ENCODE results near the gene KLHDC2.

DNA sequence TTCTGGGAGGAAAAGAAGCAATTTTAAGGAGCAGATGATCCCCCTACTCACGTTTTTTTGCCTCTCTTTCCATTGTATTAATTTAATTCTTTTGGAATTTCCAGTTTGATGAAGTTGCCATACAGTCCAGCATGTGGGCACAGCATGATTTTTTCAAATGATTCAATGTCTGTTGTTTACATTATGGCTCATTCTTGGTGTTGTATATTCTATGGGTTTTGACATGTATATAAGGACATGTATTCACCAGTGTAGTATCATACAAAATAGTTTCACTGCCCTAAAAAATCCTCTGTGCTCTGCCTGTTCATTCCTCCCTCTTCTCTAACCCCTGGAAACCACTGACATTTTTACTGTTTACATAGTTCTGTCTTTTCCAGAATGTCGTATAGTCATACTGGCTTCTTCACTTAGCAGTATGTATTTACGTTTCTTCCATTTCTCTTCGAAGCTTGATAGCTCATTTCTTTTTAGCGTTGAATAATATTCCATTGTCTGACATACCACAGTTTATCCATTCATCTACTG is 13.3 kb upstream of the KLHDC2 start:
- TF ChIP-seq, protein P1, sequence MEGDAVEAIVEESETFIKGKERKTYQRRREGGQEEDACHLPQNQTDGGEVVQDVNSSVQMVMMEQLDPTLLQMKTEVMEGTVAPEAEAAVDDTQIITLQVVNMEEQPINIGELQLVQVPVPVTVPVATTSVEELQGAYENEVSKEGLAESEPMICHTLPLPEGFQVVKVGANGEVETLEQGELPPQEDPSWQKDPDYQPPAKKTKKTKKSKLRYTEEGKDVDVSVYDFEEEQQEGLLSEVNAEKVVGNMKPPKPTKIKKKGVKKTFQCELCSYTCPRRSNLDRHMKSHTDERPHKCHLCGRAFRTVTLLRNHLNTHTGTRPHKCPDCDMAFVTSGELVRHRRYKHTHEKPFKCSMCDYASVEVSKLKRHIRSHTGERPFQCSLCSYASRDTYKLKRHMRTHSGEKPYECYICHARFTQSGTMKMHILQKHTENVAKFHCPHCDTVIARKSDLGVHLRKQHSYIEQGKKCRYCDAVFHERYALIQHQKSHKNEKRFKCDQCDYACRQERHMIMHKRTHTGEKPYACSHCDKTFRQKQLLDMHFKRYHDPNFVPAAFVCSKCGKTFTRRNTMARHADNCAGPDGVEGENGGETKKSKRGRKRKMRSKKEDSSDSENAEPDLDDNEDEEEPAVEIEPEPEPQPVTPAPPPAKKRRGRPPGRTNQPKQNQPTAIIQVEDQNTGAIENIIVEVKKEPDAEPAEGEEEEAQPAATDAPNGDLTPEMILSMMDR (IDR thresholded peaks at IDR 0.05): no peak
- TF ChIP-seq POLR2A (IDR thresholded peaks at IDR 0.05): no peak
- no peak for TF ChIP-seq POLR2AphosphoS5 (IDR thresholded peaks at IDR 0.05)

All from prostate gland (tissue), 2 donors.